Smooth muscle cell (in vitro differentiated cells): Measurements from ENCODE around the gene DTNB. TPM values are rescaled to one million over a fixed set of nuclear protein-coding genes. Genes with fewer than 3 reads are reported as not detected.

ENCODE experiments used
- DNase-seq: peaks from one replicate; lab custom pipeline; 2025; ENCODE audit not compliant: unreplicated experiment; lab: John Stamatoyannopoulos, UW
- H2AFZ ChIP-seq: fragments of 200-600 bp; sonication (generic); 2 replicates; pipeline ENCODE4 v1.6.0; 2016; ENCODE audit warnings: antibody characterized with exemption, low read depth, mild to moderate bottlenecking
- H3F3A ChIP-seq: fragments of 200-600 bp; sonication (generic); 2 replicates; pipeline ENCODE4 v1.6.0; 2017; ENCODE audit warnings: antibody characterized with exemption, low read depth
- H3K27ac ChIP-seq: fragments of 200-600 bp; sonication (generic); 2 replicates; pipeline ENCODE4 v1.5.1; 2016; ENCODE audit warnings: low read depth, mild to moderate bottlenecking
- H3K27me3 ChIP-seq: fragments of 200-600 bp; sonication (generic); 2 replicates; pipeline ENCODE4 v1.6.1; 2016; ENCODE audit warnings: low read depth, mild to moderate bottlenecking
- H3K36me3 ChIP-seq: fragments of 200-600 bp; sonication (generic); 2 replicates; pipeline ENCODE4 v1.5.1; 2016; ENCODE audit warnings: low read depth
- H3K4me1 ChIP-seq: fragments of 200-600 bp; sonication (generic); 2 replicates; pipeline ENCODE4 v1.5.1; 2016; ENCODE audit warnings: low read depth
- H3K4me2 ChIP-seq: fragments of 200-600 bp; sonication (generic); 2 replicates; pipeline ENCODE4 v1.6.0; 2016; ENCODE audit warnings: mild to moderate bottlenecking
- H3K4me3 ChIP-seq: fragments of 200-600 bp; sonication (generic); 2 replicates; pipeline ENCODE4 v1.5.1; 2016; ENCODE audit warnings: mild to moderate bottlenecking
- H3K79me2 ChIP-seq: fragments of 200-600 bp; sonication (generic); 2 replicates; pipeline ENCODE4 v1.6.0; 2016; ENCODE audit warnings: low read depth, mild to moderate bottlenecking
- H3K9ac ChIP-seq: fragments of 200-600 bp; sonication (generic); 2 replicates; pipeline ENCODE4 v1.6.0; 2016; ENCODE audit warnings: low read depth
- H3K9me3 ChIP-seq: fragments of 200-600 bp; sonication (generic); replicated peaks from 2 replicates; pipeline ENCODE4 v1.5.1; 2016; ENCODE audit warnings: low read depth
- H4K20me1 ChIP-seq: fragments of 200-600 bp; sonication (generic); 2 replicates; pipeline ENCODE4 v1.6.0; 2016; ENCODE audit warnings: low read depth
- CTCF ChIP-seq: fragments of 200-600 bp; sonication (generic); IDR thresholded peaks from 2 replicates; pipeline ENCODE4 v1.5.1; 2017; ENCODE audit warnings: borderline replicate concordance, mild to moderate bottlenecking, antibody characterized with exemption; ENCODE audit not compliant: insufficient read depth, poor library complexity, severe bottlenecking
- WGBS: methylation state at CpG from one replicate; pipeline ENCODE4 v1.1.7; 2016; ENCODE audit warnings: low lambda C conversion rate; 5-methylcytosine and 5-hydroxymethylcytosine counted together
- polyA plus RNA-seq: library from polyadenylated mRNA; unstranded; fragments of >200 nt; fragmentation: Nextera tagmentation; extraction: Ambion mirVana; gene quantifications from 2 replicates; pipeline ENCODE4 v1.2.1, GENCODE V29; 2016
- total RNA-seq: library from RNA; depleted of rRNA; stranded (reverse); fragments of >200 nt; gene quantifications from 2 replicates; pipeline ENCODE4 v1.2.3, GENCODE V29; 2014

The DTNB gene
- total and polyA plus RNA-seq, 2 experiments from 2014 or later, result 4.9 to 5.4 TPM

GRCh38 chr2:25342372-25343186 lies 330.8 kb downstream of the DTNB start:
- TF ChIP-seq CTCF, result peak; percentile 89
- Histone ChIP-seq H3K9ac (no peak overlapping the region), H3K4me3 (peak overlapping the region; percentile 73), H3K4me1 (no peaks in the 10 kb centered on the region), H3K9me3 (no peaks in the 10 kb centered on the region), H3K79me2 (peaks cover 12% of the 10 kb centered on the region), H3K27ac (no peak overlapping the region), H3K27me3 (no peaks in the 10 kb centered on the region), H2AFZ (no peak overlapping the region), H4K20me1 (peaks cover 29% of the 10 kb centered on the region), H3K4me2 (peak overlapping the region; percentile 88), H3F3A (no peaks in the 10 kb centered on the region), H3K36me3 (no peaks in the 10 kb centered on the region)
- WGBS, result 21% methylated on average over 40 of the region's 45 CpGs
- DNase-seq, result peak; percentile 71

GRCh38 chr2:25341753-25342371 lies 331.5 kb downstream of the DTNB start, which contains the start of gene DNMT3A:
DNMT3A (minus strand) TSS chr2:25341925; CDS start chr2:25313984, 27,941 bp downstream.
- Histone ChIP-seq H3K9me3 (no peaks in the 10 kb centered on the region), H3K4me3 (peak within 1 kb of the TSS; percentile 73), H2AFZ (no peak within 1 kb of the TSS), H3K9ac (no peak within 1 kb of the TSS), H3K27ac (no peak within 1 kb of the TSS), H3K4me1 (no peaks in the 10 kb centered on the region), H3F3A (no peaks in the 10 kb centered on the region), H3K36me3 (no peaks in the 10 kb centered on the region), H3K27me3 (no peaks in the 10 kb centered on the region), H4K20me1 (peaks cover 36% of the 10 kb centered on the region), H3K79me2 (peaks cover 20% of the 10 kb centered on the region), H3K4me2 (peak within 1 kb of the TSS; percentile 88)
- no peak for TF ChIP-seq CTCF
- DNase-seq, result peak; percentile 34
- 0% methylated on average over 23 of the region's 100 CpGs for WGBS

- DNase-seq, result no peak
- Histone ChIP-seq H3K9ac (no peak overlapping the region), H4K20me1 (peaks cover 43% of the 10 kb centered on the region), H3F3A (no peaks in the 10 kb centered on the region), H3K79me2 (peaks cover 26% of the 10 kb centered on the region), H2AFZ (no peak overlapping the region), H3K9me3 (no peaks in the 10 kb centered on the region), H3K4me2 (peak overlapping the region; percentile 86), H3K4me3 (peak overlapping the region; percentile 51), H3K27ac (no peak overlapping the region), H3K4me1 (no peaks in the 10 kb centered on the region), H3K36me3 (no peaks in the 10 kb centered on the region), H3K27me3 (no peaks in the 10 kb centered on the region)
- WGBS, result 0% methylated on average over 9 of the region's 104 CpGs
- no peak for TF ChIP-seq CTCF
These were observed 332.2 kb downstream of the DTNB start for GRCh38 chr2:25341011-25341727.
